ENCODE results near the gene YJU2.

Gene YJU2

DNA sequence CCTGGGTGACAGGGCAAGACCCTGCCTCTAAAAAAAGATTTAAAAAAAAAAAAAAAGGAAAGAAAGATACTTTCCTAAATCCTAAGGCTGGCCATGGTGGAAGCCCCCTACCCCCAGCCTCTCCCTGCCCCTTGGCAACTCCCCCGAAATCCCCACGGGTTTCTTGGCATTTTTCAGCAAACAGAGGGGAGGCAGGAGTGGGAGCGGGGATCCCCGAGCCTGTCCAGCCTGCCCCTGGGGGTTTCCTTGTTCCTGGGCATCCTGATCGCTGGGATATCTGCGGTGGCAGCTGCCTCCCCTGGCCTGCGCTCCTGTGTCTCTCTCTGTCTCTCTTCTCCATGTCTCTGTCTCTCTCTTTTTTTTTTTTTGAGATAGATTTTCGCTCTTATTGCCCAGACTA lies 21.0 kb upstream of the YJU2 start:
- no peaks in the 10 kb centered on the region for H4K20me1 ChIP-seq (ENCODE audit: insufficient read depth, low read length)
- no peaks in the 10 kb centered on the region for H3K9me3 ChIP-seq (ENCODE audit: insufficient read depth, low read length, severe bottlenecking)
- H3K27ac ChIP-seq (ENCODE audit: low read length) = no peak overlapping the region
- no peak overlapping the region for H3K4me2 ChIP-seq (ENCODE audit: insufficient read depth, low read length)
- TF ChIP-seq EZH2 (IDR thresholded peaks at IDR 0.05; ENCODE audit: borderline replicate concordance, low read depth, low read length, severe bottlenecking) = no peak
- TF ChIP-seq, protein P1, sequence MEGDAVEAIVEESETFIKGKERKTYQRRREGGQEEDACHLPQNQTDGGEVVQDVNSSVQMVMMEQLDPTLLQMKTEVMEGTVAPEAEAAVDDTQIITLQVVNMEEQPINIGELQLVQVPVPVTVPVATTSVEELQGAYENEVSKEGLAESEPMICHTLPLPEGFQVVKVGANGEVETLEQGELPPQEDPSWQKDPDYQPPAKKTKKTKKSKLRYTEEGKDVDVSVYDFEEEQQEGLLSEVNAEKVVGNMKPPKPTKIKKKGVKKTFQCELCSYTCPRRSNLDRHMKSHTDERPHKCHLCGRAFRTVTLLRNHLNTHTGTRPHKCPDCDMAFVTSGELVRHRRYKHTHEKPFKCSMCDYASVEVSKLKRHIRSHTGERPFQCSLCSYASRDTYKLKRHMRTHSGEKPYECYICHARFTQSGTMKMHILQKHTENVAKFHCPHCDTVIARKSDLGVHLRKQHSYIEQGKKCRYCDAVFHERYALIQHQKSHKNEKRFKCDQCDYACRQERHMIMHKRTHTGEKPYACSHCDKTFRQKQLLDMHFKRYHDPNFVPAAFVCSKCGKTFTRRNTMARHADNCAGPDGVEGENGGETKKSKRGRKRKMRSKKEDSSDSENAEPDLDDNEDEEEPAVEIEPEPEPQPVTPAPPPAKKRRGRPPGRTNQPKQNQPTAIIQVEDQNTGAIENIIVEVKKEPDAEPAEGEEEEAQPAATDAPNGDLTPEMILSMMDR (IDR thresholded peaks at IDR 0.05; ENCODE audit: borderline replicate concordance, extremely low read depth, low read length, poor library complexity, severe bottlenecking) = no peak
- H3K4me1 ChIP-seq (ENCODE audit: insufficient read depth, low read length) = no peaks in the 10 kb centered on the region
- H3K27me3 ChIP-seq (ENCODE audit: insufficient read depth, low read length, poor library complexity) = peaks cover 10% of the 10 kb centered on the region
- no peak overlapping the region for H3K4me3 ChIP-seq (ENCODE audit: low read depth in 1 of 2, low read length in 2 of 2)
- H2AFZ ChIP-seq (ENCODE audit: low read depth, low read length) = no peak overlapping the region
- no peaks in the 10 kb centered on the region for H3K79me2 ChIP-seq (ENCODE audit: insufficient read depth, low read length)
- DNase-seq = no peak
- ATAC-seq (ENCODE audit: insufficient read depth, low read depth) = no peak
- H3K9ac ChIP-seq (ENCODE audit: low read depth, low read length) = no peak overlapping the region
- H3K36me3 ChIP-seq (ENCODE audit: insufficient read depth, low read length) = no peaks in the 10 kb centered on the region

DNA sequence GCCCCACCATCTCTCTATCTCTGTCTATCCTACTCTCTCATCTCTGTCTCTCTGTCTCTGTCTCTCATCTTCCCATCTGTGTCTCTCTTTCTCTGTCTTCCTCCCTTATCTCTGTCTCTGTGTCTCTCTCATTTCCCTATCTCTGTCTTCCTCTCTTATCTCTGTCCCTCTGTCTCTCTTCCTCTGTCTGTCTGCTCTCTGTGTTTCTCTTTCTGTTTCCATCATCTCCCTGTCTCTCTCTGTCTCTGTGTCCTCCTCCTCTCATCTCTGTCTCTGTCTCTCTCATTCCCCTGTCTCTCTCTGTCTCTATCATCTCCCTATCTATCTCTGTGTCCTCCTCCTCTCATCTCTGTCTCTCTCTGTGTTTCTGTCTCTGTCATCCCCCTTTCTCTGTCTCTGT lies 19.1 kb upstream of the YJU2 start:
- Histone ChIP-seq H3K4me2 (ENCODE audit: insufficient read depth, low read length) (no peak overlapping the region), H3K79me2 (ENCODE audit: insufficient read depth, low read length) (no peaks in the 10 kb centered on the region), H3K27me3 (ENCODE audit: insufficient read depth, low read length, poor library complexity) (peaks cover 10% of the 10 kb centered on the region), H4K20me1 (ENCODE audit: insufficient read depth, low read length) (no peaks in the 10 kb centered on the region), H3K9ac (ENCODE audit: low read depth, low read length) (no peak overlapping the region), H3K4me1 (ENCODE audit: insufficient read depth, low read length) (no peaks in the 10 kb centered on the region), H3K27ac (ENCODE audit: low read length) (no peak overlapping the region), H3K36me3 (ENCODE audit: insufficient read depth, low read length) (no peaks in the 10 kb centered on the region), H3K4me3 (ENCODE audit: low read depth in 1 of 2, low read length in 2 of 2) (no peak overlapping the region), H2AFZ (ENCODE audit: low read depth, low read length) (no peak overlapping the region), H3K9me3 (ENCODE audit: insufficient read depth, low read length, severe bottlenecking) (no peaks in the 10 kb centered on the region)
- DNase-seq = no peak
- TF ChIP-seq, protein P1 (IDR thresholded peaks at IDR 0.05; ENCODE audit: borderline replicate concordance, extremely low read depth, low read length, poor library complexity, severe bottlenecking) = no peak
- no peak for TF ChIP-seq EZH2 (IDR thresholded peaks at IDR 0.05; ENCODE audit: borderline replicate concordance, low read depth, low read length, severe bottlenecking)
- ATAC-seq (ENCODE audit: insufficient read depth, low read depth) = no peak

DNA sequence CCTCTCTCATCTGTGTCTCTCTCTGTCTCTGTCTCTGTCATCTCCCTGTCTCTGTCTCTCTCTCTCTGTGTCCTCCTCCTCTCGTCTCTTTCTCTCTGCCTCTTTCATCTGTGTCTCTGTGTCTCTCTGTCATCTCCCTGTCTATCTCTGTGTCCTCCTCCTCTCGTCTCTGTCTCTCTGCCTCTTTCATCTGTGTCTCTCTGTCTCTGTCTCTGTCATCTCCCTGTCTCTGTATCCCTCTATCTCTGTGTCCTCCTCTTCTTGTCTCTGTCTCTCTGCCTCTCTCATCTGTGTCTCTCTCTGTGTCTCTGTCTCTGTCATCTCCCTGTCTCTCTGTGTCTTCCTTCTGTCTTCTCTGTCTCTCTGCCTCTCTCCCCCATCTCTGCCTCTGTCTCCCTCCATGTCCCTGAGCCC lies 18.1 kb upstream of the YJU2 start:
- TF ChIP-seq, protein P1 (IDR thresholded peaks at IDR 0.05; ENCODE audit: borderline replicate concordance, extremely low read depth, low read length, poor library complexity, severe bottlenecking) = no peak
- no peak for TF ChIP-seq EZH2 (IDR thresholded peaks at IDR 0.05; ENCODE audit: borderline replicate concordance, low read depth, low read length, severe bottlenecking)
- DNase-seq = no peak
- Histone ChIP-seq H3K4me3 (ENCODE audit: low read depth in 1 of 2, low read length in 2 of 2) (no peak overlapping the region), H3K79me2 (ENCODE audit: insufficient read depth, low read length) (no peaks in the 10 kb centered on the region), H3K4me1 (ENCODE audit: insufficient read depth, low read length) (no peaks in the 10 kb centered on the region), H3K36me3 (ENCODE audit: insufficient read depth, low read length) (no peaks in the 10 kb centered on the region), H3K27me3 (ENCODE audit: insufficient read depth, low read length, poor library complexity) (peaks cover 10% of the 10 kb centered on the region), H2AFZ (ENCODE audit: low read depth, low read length) (no peak overlapping the region), H3K9me3 (ENCODE audit: insufficient read depth, low read length, severe bottlenecking) (no peaks in the 10 kb centered on the region), H4K20me1 (ENCODE audit: insufficient read depth, low read length) (no peaks in the 10 kb centered on the region), H3K4me2 (ENCODE audit: insufficient read depth, low read length) (no peak overlapping the region), H3K27ac (ENCODE audit: low read length) (no peak overlapping the region), H3K9ac (ENCODE audit: low read depth, low read length) (no peak overlapping the region)
- no peak for ATAC-seq (ENCODE audit: insufficient read depth, low read depth)
